GM10266 (cell line): ENCODE results near the gene PAXIP1.

Source experiments
- DNase-seq: peaks from one replicate; pipeline ENCODE4 v3.0.0; 2012; ENCODE audit errors: extremely low spot score
- TF ChIP-seq, protein P1 (sequence below): IDR thresholded peaks from 2 replicates; pipeline ENCODE4 v1.5.1; 2012; ENCODE audit warnings: mild to moderate bottlenecking, low read depth; ENCODE audit not compliant: control insufficient read depth, insufficient read depth; ENCODE audit errors: missing control alignments

PAXIP1 gene

DNA sequence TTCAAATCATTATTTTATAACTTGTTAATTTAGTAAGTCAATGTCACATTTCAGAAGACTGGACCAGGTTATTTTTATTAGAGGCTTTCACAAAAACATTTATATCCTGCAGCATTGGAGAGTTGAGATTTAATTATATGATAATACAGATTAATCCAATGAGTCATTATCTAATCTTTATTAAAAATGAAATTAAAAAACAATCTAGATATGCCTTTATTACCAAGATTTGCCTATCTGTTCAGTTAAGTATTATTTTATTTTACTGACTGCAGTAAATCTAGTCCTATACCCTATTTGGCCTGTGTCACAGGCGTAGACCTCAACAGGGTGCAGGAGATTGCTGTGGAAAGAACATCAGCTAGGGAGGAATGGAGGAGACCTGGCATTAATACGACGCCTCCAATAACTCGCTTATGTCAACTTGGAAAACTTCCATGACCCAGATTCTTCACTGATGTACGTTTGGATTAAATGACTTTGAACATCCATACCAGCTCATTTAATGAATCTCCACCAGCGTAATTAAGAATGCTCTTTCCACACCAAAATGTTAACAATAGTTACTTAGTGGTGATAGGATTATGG is 18.2 kb downstream of the PAXIP1 start:
- TF ChIP-seq, protein P1, sequence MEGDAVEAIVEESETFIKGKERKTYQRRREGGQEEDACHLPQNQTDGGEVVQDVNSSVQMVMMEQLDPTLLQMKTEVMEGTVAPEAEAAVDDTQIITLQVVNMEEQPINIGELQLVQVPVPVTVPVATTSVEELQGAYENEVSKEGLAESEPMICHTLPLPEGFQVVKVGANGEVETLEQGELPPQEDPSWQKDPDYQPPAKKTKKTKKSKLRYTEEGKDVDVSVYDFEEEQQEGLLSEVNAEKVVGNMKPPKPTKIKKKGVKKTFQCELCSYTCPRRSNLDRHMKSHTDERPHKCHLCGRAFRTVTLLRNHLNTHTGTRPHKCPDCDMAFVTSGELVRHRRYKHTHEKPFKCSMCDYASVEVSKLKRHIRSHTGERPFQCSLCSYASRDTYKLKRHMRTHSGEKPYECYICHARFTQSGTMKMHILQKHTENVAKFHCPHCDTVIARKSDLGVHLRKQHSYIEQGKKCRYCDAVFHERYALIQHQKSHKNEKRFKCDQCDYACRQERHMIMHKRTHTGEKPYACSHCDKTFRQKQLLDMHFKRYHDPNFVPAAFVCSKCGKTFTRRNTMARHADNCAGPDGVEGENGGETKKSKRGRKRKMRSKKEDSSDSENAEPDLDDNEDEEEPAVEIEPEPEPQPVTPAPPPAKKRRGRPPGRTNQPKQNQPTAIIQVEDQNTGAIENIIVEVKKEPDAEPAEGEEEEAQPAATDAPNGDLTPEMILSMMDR: no peak
- no peak for DNase-seq

DNA sequence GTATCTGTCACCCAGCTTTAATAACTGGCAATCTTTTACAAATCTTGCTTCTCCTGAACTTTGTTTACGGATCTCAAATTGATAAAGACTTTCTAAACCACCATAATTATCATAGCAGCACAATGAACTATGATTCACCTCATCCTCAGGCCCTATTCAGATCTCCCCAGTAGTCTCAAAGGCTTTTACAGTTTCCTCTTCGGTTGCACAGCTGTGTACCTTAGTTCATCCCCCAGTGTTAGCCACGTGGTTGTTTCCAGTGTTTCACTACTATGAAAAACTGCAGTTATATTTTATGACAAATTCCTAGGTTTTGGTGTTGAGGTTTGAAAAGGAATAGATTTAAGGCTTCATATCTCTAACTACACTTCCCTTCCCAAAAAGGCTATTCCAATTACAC is 24.9 kb downstream of the PAXIP1 start:
- TF ChIP-seq, protein P1: no peak
- no peak for DNase-seq

DNA sequence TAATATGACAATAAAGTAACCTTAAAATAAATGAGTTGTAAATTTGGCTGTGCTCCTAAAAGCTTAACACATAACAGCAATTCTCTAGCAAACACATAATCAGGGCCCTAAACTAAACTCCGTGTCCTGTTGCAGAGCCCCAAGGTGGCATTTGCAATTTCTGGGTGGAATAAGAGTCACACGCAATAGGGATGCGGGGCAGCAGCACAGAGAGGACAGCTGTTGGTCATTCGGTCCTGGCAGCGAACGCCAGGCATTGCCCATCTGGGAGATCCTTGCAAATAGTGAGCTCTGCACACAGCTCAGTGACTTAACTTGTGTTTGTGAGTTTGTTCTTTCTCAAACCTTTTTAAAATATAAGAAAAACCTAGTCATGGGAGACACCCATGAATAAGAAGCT is 25.7 kb downstream of the PAXIP1 start:
- DNase-seq: no peak
- TF ChIP-seq, protein P1: no peak

DNA sequence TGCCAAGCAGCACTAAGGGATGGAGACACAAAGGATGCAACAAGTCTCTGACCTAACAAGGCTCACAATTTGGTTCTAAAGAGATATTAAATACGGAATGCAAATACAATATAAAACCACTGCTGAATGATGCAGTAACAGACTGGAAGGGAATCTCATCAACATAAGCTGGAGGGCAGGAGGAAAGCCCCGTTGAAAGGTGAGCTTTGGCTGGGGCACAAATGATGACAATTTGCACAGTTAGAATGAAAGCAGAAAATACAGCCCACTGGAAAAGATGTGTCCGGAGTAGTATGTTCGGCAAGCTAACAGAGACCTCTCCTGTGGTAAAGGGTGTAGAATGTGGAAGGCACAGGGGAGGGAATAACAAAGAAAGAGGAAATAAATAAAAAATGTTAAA is 26.1 kb downstream of the PAXIP1 start:
- DNase-seq: no peak
- TF ChIP-seq, protein P1: no peak

DNA sequence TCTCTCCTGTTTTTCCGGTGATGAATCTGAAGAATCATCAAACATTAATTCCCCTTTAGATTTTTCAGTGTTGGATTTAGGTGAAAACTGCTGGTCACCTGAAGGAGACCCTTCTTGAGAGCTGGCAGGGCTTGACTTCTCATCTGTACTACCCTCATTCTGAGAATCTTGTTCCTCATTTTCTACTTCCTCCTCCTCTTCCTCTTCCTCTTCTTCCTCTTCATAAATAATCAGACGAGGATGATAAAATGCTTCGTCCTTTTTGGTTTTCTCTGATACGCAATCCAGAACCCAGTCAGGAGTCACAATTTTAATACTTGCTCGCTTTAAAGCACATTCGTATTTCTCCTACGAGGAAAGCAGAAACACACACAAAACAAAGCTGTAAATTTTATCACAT is 26.9 kb downstream of the PAXIP1 start:
- TF ChIP-seq, protein P1: no peak
- no peak for DNase-seq

DNA sequence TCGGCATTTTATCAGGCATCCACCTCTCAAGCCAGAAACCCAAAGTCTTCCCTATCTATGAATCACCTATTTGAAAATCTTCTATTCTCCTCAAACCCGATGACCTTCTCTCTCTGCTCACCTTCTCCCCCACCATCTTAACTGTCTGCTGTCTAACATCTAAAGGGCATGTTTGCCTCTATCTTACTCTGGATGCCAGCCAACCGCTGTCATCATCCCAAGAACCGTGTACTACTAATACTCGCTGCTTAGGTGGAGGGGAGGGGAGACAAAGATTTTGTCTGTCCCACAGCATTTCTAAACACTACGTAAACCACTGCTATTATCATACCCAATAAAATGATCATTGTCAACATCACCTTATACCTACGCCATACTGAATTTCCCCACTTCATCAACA is 29.5 kb downstream of the PAXIP1 start:
- TF ChIP-seq, protein P1: no peak
- DNase-seq: no peak

DNA sequence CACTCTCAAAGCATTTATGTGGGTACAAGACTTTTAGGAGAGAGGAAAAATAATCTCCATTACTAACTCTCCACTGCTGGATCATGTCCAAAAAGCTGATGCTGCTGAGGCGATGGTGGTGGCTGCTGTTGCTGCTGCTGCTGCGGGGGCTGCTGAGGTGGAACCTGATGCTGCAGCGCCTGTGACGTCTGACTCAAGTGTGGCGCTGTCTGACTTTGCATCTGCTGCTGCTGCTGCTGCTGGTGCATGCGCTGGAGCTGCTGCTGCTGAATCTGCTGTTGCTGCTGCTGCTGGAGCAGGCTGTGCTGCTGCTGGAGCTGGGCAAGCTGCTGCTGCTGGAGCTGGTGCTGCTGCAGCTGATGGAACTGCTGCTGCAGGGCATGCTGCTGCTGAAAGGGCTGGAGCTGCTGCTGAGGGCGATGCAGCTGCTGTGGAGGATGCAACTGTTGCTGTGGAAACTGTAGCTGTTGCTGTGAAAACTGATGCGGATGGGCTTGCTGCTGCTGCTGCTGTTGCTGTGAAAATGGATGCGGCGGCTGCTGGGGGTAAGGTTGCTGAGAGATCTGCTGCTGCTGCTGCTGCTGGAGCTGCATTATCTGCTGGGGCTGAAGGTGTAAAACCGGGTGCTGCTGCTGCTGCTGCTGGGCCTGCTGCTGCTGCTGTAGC is 34.5 kb downstream of the PAXIP1 start:
- TF ChIP-seq, protein P1: no peak

More for the DNA sequence above, 34.5 kb downstream of the PAXIP1 start:
- DNase-seq: no peak
